ENCODE data around the gene SV2A.
"Not testable (repeated sequence)": the region's sequence is repeated elsewhere in the genome, so short reads cannot be mapped to it uniquely, and the experiment has no call there.

The SV2A gene

GRCh38 chr1:149877211-149877946 lies 40.3 kb downstream of the SV2A start:
- DNase-seq = no peak
- no peaks in the 10 kb centered on the region for H3K9me3 ChIP-seq (ENCODE audit: control insufficient read depth, low read length)
- H3K4me1 ChIP-seq (ENCODE audit: control insufficient read depth, insufficient read depth, low read length, poor library complexity, severe bottlenecking) = peaks cover 9% of the 10 kb centered on the region
- H3K27me3 ChIP-seq (replicated peaks; ENCODE audit: control insufficient read depth, insufficient read depth, low read length, poor library complexity, severe bottlenecking) = no peaks in the 10 kb centered on the region
- no peak overlapping the region for H3K27ac ChIP-seq (ENCODE audit: insufficient read depth, low read length, poor library complexity, severe bottlenecking)
- H3K36me3 ChIP-seq (ENCODE audit: control insufficient read depth, insufficient read depth, low read length) = no peaks in the 10 kb centered on the region
- H3K4me3 ChIP-seq (ENCODE audit: insufficient read depth, low read depth, low read length, poor library complexity, severe bottlenecking) = no peak overlapping the region

DNA sequence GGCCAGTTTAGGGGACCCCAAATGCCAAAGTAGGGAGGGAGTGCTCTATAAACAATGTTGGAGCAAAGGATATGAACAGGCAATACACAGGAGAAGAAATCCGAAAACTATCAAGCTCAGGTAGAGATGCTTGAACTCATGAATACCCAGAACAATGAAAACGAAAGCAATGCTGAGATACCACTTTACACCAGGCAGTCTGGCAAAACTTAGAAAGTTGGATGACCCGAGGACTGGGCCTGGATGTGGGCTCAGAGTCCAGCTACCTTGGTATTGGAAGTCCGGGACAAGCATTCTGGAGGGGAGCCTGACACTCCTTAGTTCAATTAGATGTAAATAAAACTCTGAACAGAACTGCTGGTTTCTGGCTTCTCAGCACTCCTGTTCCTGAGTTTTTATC lies 44.6 kb downstream of the SV2A start:
- H3K27ac ChIP-seq (ENCODE audit: insufficient read depth, low read length, poor library complexity, severe bottlenecking); H3K27me3 ChIP-seq (replicated peaks; ENCODE audit: control insufficient read depth, insufficient read depth, low read length, poor library complexity, severe bottlenecking); H3K9me3 ChIP-seq (ENCODE audit: control insufficient read depth, low read length); H3K36me3 ChIP-seq (ENCODE audit: control insufficient read depth, insufficient read depth, low read length); H3K4me3 ChIP-seq (ENCODE audit: insufficient read depth, low read depth, low read length, poor library complexity, severe bottlenecking); DNase-seq; H3K4me1 ChIP-seq (ENCODE audit: control insufficient read depth, insufficient read depth, low read length, poor library complexity, severe bottlenecking): not testable (repeated sequence)

GRCh38 chr1:149866887-149867286 lies 50.8 kb downstream of the SV2A start:
- not testable (repeated sequence) for H3K4me3 ChIP-seq (ENCODE audit: insufficient read depth, low read depth, low read length, poor library complexity, severe bottlenecking)

DNA sequence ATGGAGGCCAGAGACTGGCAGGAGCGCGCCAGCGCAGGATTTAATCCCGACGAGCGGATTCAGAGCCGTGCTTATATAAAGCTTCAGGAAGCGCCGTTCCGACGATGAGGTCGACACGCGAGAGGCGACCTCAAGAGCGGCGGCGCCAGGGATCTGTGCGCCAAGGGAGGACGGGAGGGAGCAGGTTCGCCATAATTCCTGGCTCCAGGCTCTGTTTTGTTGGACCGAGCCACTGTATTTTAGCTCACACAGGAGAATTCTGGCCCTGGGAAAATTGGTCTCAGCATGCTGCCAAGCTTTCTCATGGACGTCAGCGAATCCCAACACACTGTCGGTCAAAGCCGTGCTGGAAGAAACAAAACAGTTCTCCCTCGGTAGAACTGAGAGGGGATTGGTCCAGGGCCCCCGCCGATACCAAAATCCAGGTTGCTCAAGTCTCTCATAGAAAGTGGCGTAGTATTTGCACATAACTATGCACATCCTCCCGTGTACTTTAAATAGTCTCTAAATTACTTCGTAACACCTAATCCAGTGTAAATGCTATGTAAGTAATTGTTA lies 56.1 kb downstream of the SV2A start:
- DNase-seq; H3K9me3 ChIP-seq (ENCODE audit: control insufficient read depth, low read length); H3K36me3 ChIP-seq (ENCODE audit: control insufficient read depth, insufficient read depth, low read length); H3K4me3 ChIP-seq (ENCODE audit: insufficient read depth, low read depth, low read length, poor library complexity, severe bottlenecking); H3K27me3 ChIP-seq (replicated peaks; ENCODE audit: control insufficient read depth, insufficient read depth, low read length, poor library complexity, severe bottlenecking); H3K27ac ChIP-seq (ENCODE audit: insufficient read depth, low read length, poor library complexity, severe bottlenecking); H3K4me1 ChIP-seq (ENCODE audit: control insufficient read depth, insufficient read depth, low read length, poor library complexity, severe bottlenecking): not testable (repeated sequence)

More at GRCh38 chr1:149866887-149867286, 50.8 kb downstream of the SV2A start:
- not testable (repeated sequence) for H3K27ac ChIP-seq (ENCODE audit: insufficient read depth, low read length, poor library complexity, severe bottlenecking); H3K4me1 ChIP-seq (ENCODE audit: control insufficient read depth, insufficient read depth, low read length, poor library complexity, severe bottlenecking); H3K36me3 ChIP-seq (ENCODE audit: control insufficient read depth, insufficient read depth, low read length); H3K27me3 ChIP-seq (replicated peaks; ENCODE audit: control insufficient read depth, insufficient read depth, low read length, poor library complexity, severe bottlenecking); H3K9me3 ChIP-seq (ENCODE audit: control insufficient read depth, low read length); DNase-seq

DNA sequence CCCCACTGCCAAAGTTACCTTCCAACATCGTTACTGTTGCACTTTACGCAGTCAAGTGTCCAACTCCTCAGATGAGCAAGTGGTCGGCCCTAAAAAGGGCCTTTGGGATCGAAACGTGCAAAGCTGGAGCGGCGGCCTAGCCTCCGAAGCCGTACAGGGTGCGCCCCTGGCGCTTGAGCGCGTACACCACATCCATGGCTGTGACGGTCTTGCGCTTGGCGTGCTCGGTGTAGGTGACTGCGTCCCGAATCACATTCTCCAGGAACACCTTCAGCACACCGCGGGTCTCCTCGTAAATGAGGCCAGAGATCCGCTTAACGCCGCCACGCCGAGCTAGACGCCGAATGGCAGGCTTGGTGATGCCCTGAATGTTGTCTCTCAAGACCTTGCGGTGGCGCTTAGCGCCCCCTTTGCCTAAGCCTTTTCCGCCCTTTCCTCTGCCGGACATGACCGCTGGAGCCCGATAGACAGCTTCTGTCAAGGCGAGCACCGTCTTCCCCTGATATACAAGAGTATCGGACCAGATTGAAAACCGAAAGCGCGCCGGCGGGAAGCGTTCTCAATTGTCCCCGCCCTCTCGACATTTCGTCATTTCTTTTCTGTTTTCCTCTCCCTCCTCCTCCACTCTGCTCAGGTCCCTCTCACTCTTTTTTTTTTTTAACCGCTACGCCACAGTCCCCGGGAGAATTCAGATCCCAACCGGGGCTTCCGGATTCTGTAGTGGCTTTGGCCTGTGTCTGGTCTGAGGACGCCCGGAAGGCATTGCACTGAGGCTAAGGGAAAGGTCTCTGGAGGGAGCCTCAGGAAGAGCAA lies 56.8 kb downstream of the SV2A start:
- not testable (repeated sequence) for H3K9me3 ChIP-seq (ENCODE audit: control insufficient read depth, low read length); H3K4me3 ChIP-seq (ENCODE audit: insufficient read depth, low read depth, low read length, poor library complexity, severe bottlenecking); DNase-seq; H3K4me1 ChIP-seq (ENCODE audit: control insufficient read depth, insufficient read depth, low read length, poor library complexity, severe bottlenecking); H3K36me3 ChIP-seq (ENCODE audit: control insufficient read depth, insufficient read depth, low read length); H3K27me3 ChIP-seq (replicated peaks; ENCODE audit: control insufficient read depth, insufficient read depth, low read length, poor library complexity, severe bottlenecking); H3K27ac ChIP-seq (ENCODE audit: insufficient read depth, low read length, poor library complexity, severe bottlenecking)

DNA sequence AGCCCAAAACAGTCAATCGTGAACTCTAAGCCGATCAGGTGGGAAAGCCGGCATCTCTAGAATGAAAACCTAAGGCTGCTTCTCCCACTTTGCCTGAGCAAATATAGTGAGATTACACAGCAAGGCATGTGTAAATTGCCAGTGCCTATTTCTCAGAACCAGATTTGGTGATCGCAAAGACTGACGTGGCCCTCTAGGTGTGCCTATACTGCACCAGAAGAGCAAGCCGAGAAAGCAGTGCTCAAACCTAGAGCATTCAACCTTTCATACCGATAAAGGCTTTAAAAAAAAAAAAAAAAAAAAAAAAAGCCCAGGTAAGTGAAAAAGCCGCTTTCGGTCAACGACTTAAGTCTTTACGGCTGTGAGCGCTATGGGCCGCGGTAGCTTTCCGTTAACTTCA lies 57.4 kb downstream of the SV2A start:
- not testable (repeated sequence) for H3K36me3 ChIP-seq (ENCODE audit: control insufficient read depth, insufficient read depth, low read length); H3K4me1 ChIP-seq (ENCODE audit: control insufficient read depth, insufficient read depth, low read length, poor library complexity, severe bottlenecking); H3K9me3 ChIP-seq (ENCODE audit: control insufficient read depth, low read length); H3K27ac ChIP-seq (ENCODE audit: insufficient read depth, low read length, poor library complexity, severe bottlenecking); DNase-seq; H3K4me3 ChIP-seq (ENCODE audit: insufficient read depth, low read depth, low read length, poor library complexity, severe bottlenecking); H3K27me3 ChIP-seq (replicated peaks; ENCODE audit: control insufficient read depth, insufficient read depth, low read length, poor library complexity, severe bottlenecking)
